ENCODE data around the gene SERPINA5.

The SERPINA5 gene

GRCh38 chr14:94621358-94622134 lies 40.3 kb downstream of the SERPINA5 start:
- no peak for DNase-seq (ENCODE audit: extremely low spot score)
- POLR2A ChIA-PET = no interaction called here
- TF ChIP-seq FOXA1 (IDR thresholded peaks at IDR 0.05) (no peak), TARDBP (IDR thresholded peaks at IDR 0.05) (no peak)
- CTCF ChIA-PET = no interaction called here

- TF ChIP-seq BHLHE40 (IDR thresholded peaks at IDR 0.05; ENCODE audit: borderline replicate concordance) (no peak), FOXM1 (IDR thresholded peaks at IDR 0.05; ENCODE audit: borderline replicate concordance) (no peak), L3MBTL2 (conservative IDR thresholded peaks at IDR 0.05) (no peak), PKNOX1 (IDR thresholded peaks at IDR 0.05) (no peak), NFRKB (IDR thresholded peaks at IDR 0.05) (no peak), CTBP1 (IDR thresholded peaks at IDR 0.05; ENCODE audit: borderline replicate concordance) (no peak), SP1 (IDR thresholded peaks at IDR 0.05) (no peak), ZNF384 (IDR thresholded peaks at IDR 0.05) (no peak)
- DNase-seq (ENCODE audit: extremely low spot score) = no peak
- ChIA-PET CTCF (no interaction called here), POLR2A (no interaction called here)
These were observed 41.6 kb downstream of the SERPINA5 start for GRCh38 chr14:94622653-94623421.

- ChIA-PET POLR2A (no interaction called here), CTCF (no interaction called here)
- TF ChIP-seq HDGF (IDR thresholded peaks at IDR 0.05; ENCODE audit: borderline replicate concordance) (no peak), ELF4 (IDR thresholded peaks at IDR 0.05) (no peak), FOXK2 (IDR thresholded peaks at IDR 0.05) (no peak), NFRKB (IDR thresholded peaks at IDR 0.05) (no peak), SUZ12 (IDR thresholded peaks at IDR 0.05) (no peak), CTBP1 (IDR thresholded peaks at IDR 0.05; ENCODE audit: borderline replicate concordance) (no peak), ARNT (IDR thresholded peaks at IDR 0.05) (no peak), FOXM1 (IDR thresholded peaks at IDR 0.05; ENCODE audit: borderline replicate concordance) (no peak), LEF1 (IDR thresholded peaks at IDR 0.05; ENCODE audit: borderline replicate concordance) (no peak), BHLHE40 (IDR thresholded peaks at IDR 0.05; ENCODE audit: borderline replicate concordance) (no peak), SP1 (IDR thresholded peaks at IDR 0.05) (no peak), ZNF384 (IDR thresholded peaks at IDR 0.05) (no peak), FOXA1 (IDR thresholded peaks at IDR 0.05) (no peak), PKNOX1 (IDR thresholded peaks at IDR 0.05) (no peak), L3MBTL2 (conservative IDR thresholded peaks at IDR 0.05) (no peak), TARDBP (IDR thresholded peaks at IDR 0.05) (no peak)
- DNase-seq (ENCODE audit: extremely low spot score) = no peak
These were observed 42.2 kb downstream of the SERPINA5 start for GRCh38 chr14:94623422-94623809.

GRCh38 chr14:94623856-94624499 lies 42.8 kb downstream of the SERPINA5 start:
- TF ChIP-seq ZNF384 (IDR thresholded peaks at IDR 0.05) = no peak
- no peak for TF ChIP-seq NFRKB (IDR thresholded peaks at IDR 0.05)
- TF ChIP-seq TARDBP (IDR thresholded peaks at IDR 0.05) = no peak
- no peak for TF ChIP-seq FOXM1 (IDR thresholded peaks at IDR 0.05; ENCODE audit: borderline replicate concordance)
- TF ChIP-seq SP1 (IDR thresholded peaks at IDR 0.05) = no peak
- TF ChIP-seq BHLHE40 (IDR thresholded peaks at IDR 0.05; ENCODE audit: borderline replicate concordance) = no peak
- no peak for TF ChIP-seq HDGF (IDR thresholded peaks at IDR 0.05; ENCODE audit: borderline replicate concordance)
- TF ChIP-seq L3MBTL2 (conservative IDR thresholded peaks at IDR 0.05) = no peak
- POLR2A ChIA-PET = no interaction called here
- DNase-seq (ENCODE audit: extremely low spot score) = no peak
- CTCF ChIA-PET = no interaction called here

GRCh38 chr14:94624537-94625352 lies 43.5 kb downstream of the SERPINA5 start:
- ChIA-PET POLR2A (no interaction called here), CTCF (no interaction called here)
- DNase-seq (ENCODE audit: extremely low spot score) = no peak
- no peak for TF ChIP-seq NFRKB (IDR thresholded peaks at IDR 0.05)
- TF ChIP-seq PKNOX1 (IDR thresholded peaks at IDR 0.05) = no peak
- no peak for TF ChIP-seq FOXA1 (IDR thresholded peaks at IDR 0.05)
- no peak for TF ChIP-seq ARNT (IDR thresholded peaks at IDR 0.05)
- TF ChIP-seq CTBP1 (IDR thresholded peaks at IDR 0.05; ENCODE audit: borderline replicate concordance) = no peak
- TF ChIP-seq FOXM1 (IDR thresholded peaks at IDR 0.05; ENCODE audit: borderline replicate concordance) = no peak
- no peak for TF ChIP-seq L3MBTL2 (conservative IDR thresholded peaks at IDR 0.05)
- no peak for TF ChIP-seq ZNF384 (IDR thresholded peaks at IDR 0.05)
- no peak for TF ChIP-seq TARDBP (IDR thresholded peaks at IDR 0.05)
- no peak for TF ChIP-seq FOXK2 (IDR thresholded peaks at IDR 0.05)
- TF ChIP-seq BHLHE40 (IDR thresholded peaks at IDR 0.05; ENCODE audit: borderline replicate concordance) = no peak

Measured in HEK293T (cell line).